SK-N-SH (cell line): ENCODE results near the gene LIME1. TPM values are rescaled to one million over a fixed set of nuclear protein-coding genes. Genes with fewer than 3 reads are reported as not detected.

Experiments used
- CTCF ChIA-PET: fragments of 300-600, 350-600 bp; formaldehyde crosslinking; extraction: SDS; loops from one replicate; lab custom pipeline; 2021; lab: Yijun Ruan, JAX
- POLR2A ChIA-PET: fragments of 350-600 bp; sonication (Branson Sonifier 250); formaldehyde crosslinking; extraction: SDS; loops from one replicate; lab custom pipeline; 2020; ENCODE audit warnings: antibody characterized with exemption, inconsistent platforms; lab: Yijun Ruan, JAX
- DNase-seq: peaks from one replicate; pipeline ENCODE4 v3.0.0; 2012
- H2AFZ ChIP-seq: fragments of 200-600 bp; sonication (generic); 2 replicates; pipeline ENCODE4 v1.8.1; 2016; ENCODE audit warnings: antibody characterized with exemption, mild to moderate bottlenecking, low read depth
- H3F3A ChIP-seq: fragments of 200-600 bp; sonication (generic); replicated peaks from 2 replicates; pipeline ENCODE3; 2016; ENCODE audit warnings: antibody characterized with exemption, mild to moderate bottlenecking; ENCODE audit not compliant: insufficient read depth
- H3K27ac ChIP-seq, 2 experiments: fragments of 200-500 bp in 1 of 2; fragments of 200-600 bp in 1 of 2; sonication (Bioruptor generic) in 1 of 2; sonication (generic), shearing (Covaris generic) in 1 of 2; 2 replicates each; pipeline versions ENCODE4 v1.5.1 to v1.6.1; 2014 to 2016; ENCODE audit warnings: low read depth in 2 of 2, inconsistent platforms in 1 of 2, low read length in 1 of 2, mild to moderate bottlenecking in 1 of 2, mixed read lengths in 1 of 2
- H3K27me3 ChIP-seq: fragments of 200-600 bp; sonication (generic), shearing (Covaris generic); 2 replicates; pipeline ENCODE4 v1.6.1; 2016; ENCODE audit warnings: mixed run types; ENCODE audit not compliant: insufficient read depth
- H3K36me3 ChIP-seq, 2 experiments: fragments of 200-500 bp in 1 of 2; fragments of 200-600 bp in 1 of 2; sonication (Bioruptor generic) in 1 of 2; sonication (generic) in 1 of 2; replicated peaks in 1 of 2; 2 replicates each; pipeline versions ENCODE3 to v1.5.1; 2014 to 2016; ENCODE audit warnings: low read length in 1 of 2, mild to moderate bottlenecking in 1 of 2; ENCODE audit not compliant: insufficient read depth in 2 of 2, control insufficient read depth in 1 of 2
- H3K4me1 ChIP-seq, 2 experiments: fragments of 200-500 bp in 1 of 2; fragments of 200-600 bp in 1 of 2; sonication (Bioruptor generic) in 1 of 2; sonication (generic), shearing (Covaris generic) in 1 of 2; 2 replicates each; pipeline versions ENCODE4 v1.5.1 to v1.6.1; 2014 to 2016; ENCODE audit warnings: low read depth in 1 of 2, low read length in 1 of 2, mixed run types in 1 of 2; ENCODE audit not compliant: insufficient read depth in 2 of 2, control insufficient read depth in 1 of 2
- H3K4me2 ChIP-seq: fragments of 200-600 bp; sonication (generic), shearing (Covaris generic); 2 replicates; pipeline ENCODE4 v1.6.1; 2017; ENCODE audit warnings: mixed run types
- H3K4me3 ChIP-seq, 2 experiments: fragments of 200-500 bp in 1 of 2; fragments of 200-600 bp in 1 of 2; sonication (Bioruptor generic) in 1 of 2; sonication (generic), shearing (Covaris generic) in 1 of 2; 2 replicates each; pipeline versions ENCODE4 v1.5.1 to v1.8.1; 2014 to 2016; ENCODE audit warnings: low read depth in 2 of 2, inconsistent platforms in 1 of 2, low read length in 1 of 2, mild to moderate bottlenecking in 1 of 2, mixed read lengths in 1 of 2, moderate library complexity in 1 of 2
- H3K79me2 ChIP-seq: fragments of 200-600 bp; sonication (generic); 2 replicates; pipeline ENCODE4 v1.8.1; 2017; ENCODE audit warnings: mild to moderate bottlenecking; ENCODE audit not compliant: insufficient read depth
- H3K9ac ChIP-seq: fragments of 200-600 bp; sonication (generic); 2 replicates; pipeline ENCODE4 v1.6.1; 2017; ENCODE audit warnings: mixed run types
- H3K9me2 ChIP-seq: fragments of 200-600 bp; sonication (generic); 2 replicates; pipeline ENCODE4 v1.6.1; 2017; ENCODE audit warnings: mixed run types
- H3K9me3 ChIP-seq: fragments of 200-600 bp; sonication (generic); 2 replicates; pipeline ENCODE4 v1.6.1; 2017; ENCODE audit warnings: mixed run types, mild to moderate bottlenecking, moderate library complexity
- H4K20me1 ChIP-seq: fragments of 200-600 bp; sonication (generic); 2 replicates; pipeline ENCODE4 v1.6.1; 2017; ENCODE audit warnings: mild to moderate bottlenecking, mixed run types; ENCODE audit not compliant: insufficient read depth
- CHD2 ChIP-seq: fragments of 150-350 bp; IDR thresholded peaks from 2 replicates; pipeline ENCODE4 v1.6.1; 2018; ENCODE audit warnings: low read length; ENCODE audit not compliant: partially characterized antibody
- CTCF ChIP-seq: fragments of 200-600 bp; sonication (generic); IDR thresholded peaks from 2 replicates; pipeline ENCODE4 v1.6.1; 2017; ENCODE audit warnings: antibody characterized with exemption, mild to moderate bottlenecking, moderate library complexity
- ELF1 ChIP-seq: IDR thresholded peaks from 2 replicates; pipeline ENCODE4 v1.4.0; 2012
- FOXM1 ChIP-seq: IDR thresholded peaks from 2 replicates; pipeline ENCODE4 v1.4.0; 2012; ENCODE audit warnings: low read depth, mild to moderate bottlenecking
- GABPA ChIP-seq: IDR thresholded peaks from 2 replicates; pipeline ENCODE4 v1.4.0; 2012; ENCODE audit warnings: low read depth, mild to moderate bottlenecking
- NRF1 ChIP-seq: IDR thresholded peaks from 2 replicates; pipeline ENCODE4 v1.6.1; 2012; ENCODE audit warnings: low read depth, mild to moderate bottlenecking, low read length
- YY1 ChIP-seq: IDR thresholded peaks from 2 replicates; pipeline ENCODE4 v1.4.0; 2012; ENCODE audit warnings: low read depth, mild to moderate bottlenecking
- ZBTB33 ChIP-seq: IDR thresholded peaks from 2 replicates; pipeline ENCODE4 v1.4.0; 2012; ENCODE audit warnings: low read depth, borderline replicate concordance
- WGBS: methylation state at CpG from one replicate; pipeline ENCODE4 v1.1.6; 2017; ENCODE audit warnings: low lambda C conversion rate; 5-methylcytosine and 5-hydroxymethylcytosine counted together
- polyA plus RNA-seq, 3 experiments: library from polyadenylated mRNA; depleted of rRNA; stranded (reverse); fragments of >200 nt; gene quantifications; 2 replicates each; pipeline ENCODE4 v1.2.3, GENCODE V29; 2012
- TF ChIP-seq, protein P1 (sequence below): fragments of 150-350 bp; IDR thresholded peaks from 2 replicates; pipeline ENCODE4 v1.6.1; 2017; ENCODE audit warnings: antibody characterized with exemption, low read length, low read depth, borderline replicate concordance
- TF ChIP-seq, protein P2 (sequence below): IDR thresholded peaks from 2 replicates; pipeline ENCODE4 v1.6.1; 2012; ENCODE audit warnings: mild to moderate bottlenecking, low read depth, low read length, moderate library complexity

LIME1 gene
- polyA plus RNA-seq, 1 of the 3 experiments (the other 2 are of a cell fraction): 10.9 TPM

DNA sequence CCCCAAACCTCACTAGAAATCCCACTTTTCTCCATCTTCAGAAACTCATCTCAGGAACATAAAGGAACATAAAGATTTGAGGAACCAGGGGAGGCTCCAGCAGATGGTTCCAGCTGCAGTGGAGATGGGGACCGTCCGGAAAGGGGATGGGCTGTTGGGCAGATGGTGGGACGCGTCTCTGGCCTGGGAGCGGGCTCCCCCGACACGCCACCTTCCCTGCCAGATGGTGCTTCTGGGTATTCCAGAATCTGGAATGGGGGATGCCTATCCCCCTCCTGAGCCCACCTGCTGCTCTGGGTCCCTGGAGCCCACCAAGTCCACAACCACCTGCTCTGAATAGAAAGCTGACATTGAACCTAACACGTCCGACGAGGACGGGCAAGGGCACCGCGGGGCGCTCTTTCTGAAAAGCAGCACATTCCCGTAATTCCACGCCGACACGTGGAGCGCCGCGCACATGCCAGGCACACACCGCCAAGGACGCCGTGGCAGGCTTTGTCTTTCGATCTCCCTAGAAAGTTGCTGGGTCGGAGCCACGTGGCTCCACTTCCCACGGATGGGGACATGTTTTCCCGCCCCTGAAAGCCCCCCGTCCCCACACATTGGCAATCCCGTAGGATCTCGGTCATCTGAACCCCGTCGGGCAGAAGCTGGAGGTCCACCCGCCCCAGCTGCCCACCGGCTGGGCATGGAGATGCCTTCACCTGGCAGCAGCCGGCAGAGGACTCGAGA, 30.4 kb downstream of the LIME1 start:
- ChIA-PET CTCF (interaction anchor here (1.5 to 10.0 kb wide), 2 partner anchors 8 to 207 kb away, joined by 5 to 68 read pairs; no protein-coding TSS in a partner anchor), POLR2A (no interaction called here)
- H3K9me3 ChIP-seq: no peaks in the 10 kb centered on the region
- no peaks in the 10 kb centered on the region for H3K9me2 ChIP-seq
- no peaks in the 10 kb centered on the region for H4K20me1 ChIP-seq
- H3K27me3 ChIP-seq: no peaks in the 10 kb centered on the region
- no peak overlapping the region for H3K4me2 ChIP-seq
- 84% methylated on average over 32 of the region's 38 CpGs for WGBS
- no peak overlapping the region for H3K4me3 ChIP-seq
- no peak overlapping the region for H3K27ac ChIP-seq
- H3K79me2 ChIP-seq: no peaks in the 10 kb centered on the region
- H3F3A ChIP-seq: no peaks in the 10 kb centered on the region
- no peak for TF ChIP-seq FOXM1
- TF ChIP-seq, protein P1, sequence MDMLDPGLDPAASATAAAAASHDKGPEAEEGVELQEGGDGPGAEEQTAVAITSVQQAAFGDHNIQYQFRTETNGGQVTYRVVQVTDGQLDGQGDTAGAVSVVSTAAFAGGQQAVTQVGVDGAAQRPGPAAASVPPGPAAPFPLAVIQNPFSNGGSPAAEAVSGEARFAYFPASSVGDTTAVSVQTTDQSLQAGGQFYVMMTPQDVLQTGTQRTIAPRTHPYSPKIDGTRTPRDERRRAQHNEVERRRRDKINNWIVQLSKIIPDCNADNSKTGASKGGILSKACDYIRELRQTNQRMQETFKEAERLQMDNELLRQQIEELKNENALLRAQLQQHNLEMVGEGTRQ: no peak
- TF ChIP-seq YY1: no peak
- TF ChIP-seq, protein P2, sequence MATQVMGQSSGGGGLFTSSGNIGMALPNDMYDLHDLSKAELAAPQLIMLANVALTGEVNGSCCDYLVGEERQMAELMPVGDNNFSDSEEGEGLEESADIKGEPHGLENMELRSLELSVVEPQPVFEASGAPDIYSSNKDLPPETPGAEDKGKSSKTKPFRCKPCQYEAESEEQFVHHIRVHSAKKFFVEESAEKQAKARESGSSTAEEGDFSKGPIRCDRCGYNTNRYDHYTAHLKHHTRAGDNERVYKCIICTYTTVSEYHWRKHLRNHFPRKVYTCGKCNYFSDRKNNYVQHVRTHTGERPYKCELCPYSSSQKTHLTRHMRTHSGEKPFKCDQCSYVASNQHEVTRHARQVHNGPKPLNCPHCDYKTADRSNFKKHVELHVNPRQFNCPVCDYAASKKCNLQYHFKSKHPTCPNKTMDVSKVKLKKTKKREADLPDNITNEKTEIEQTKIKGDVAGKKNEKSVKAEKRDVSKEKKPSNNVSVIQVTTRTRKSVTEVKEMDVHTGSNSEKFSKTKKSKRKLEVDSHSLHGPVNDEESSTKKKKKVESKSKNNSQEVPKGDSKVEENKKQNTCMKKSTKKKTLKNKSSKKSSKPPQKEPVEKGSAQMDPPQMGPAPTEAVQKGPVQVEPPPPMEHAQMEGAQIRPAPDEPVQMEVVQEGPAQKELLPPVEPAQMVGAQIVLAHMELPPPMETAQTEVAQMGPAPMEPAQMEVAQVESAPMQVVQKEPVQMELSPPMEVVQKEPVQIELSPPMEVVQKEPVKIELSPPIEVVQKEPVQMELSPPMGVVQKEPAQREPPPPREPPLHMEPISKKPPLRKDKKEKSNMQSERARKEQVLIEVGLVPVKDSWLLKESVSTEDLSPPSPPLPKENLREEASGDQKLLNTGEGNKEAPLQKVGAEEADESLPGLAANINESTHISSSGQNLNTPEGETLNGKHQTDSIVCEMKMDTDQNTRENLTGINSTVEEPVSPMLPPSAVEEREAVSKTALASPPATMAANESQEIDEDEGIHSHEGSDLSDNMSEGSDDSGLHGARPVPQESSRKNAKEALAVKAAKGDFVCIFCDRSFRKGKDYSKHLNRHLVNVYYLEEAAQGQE: no peak
- no peak for TF ChIP-seq NRF1
- TF ChIP-seq CTCF: no peak
- TF ChIP-seq CHD2: no peak
- TF ChIP-seq ZBTB33: no peak
- TF ChIP-seq GABPA: no peak
- TF ChIP-seq ELF1: no peak
- no peak overlapping the region for H3K9ac ChIP-seq
- H2AFZ ChIP-seq: no peak overlapping the region
- no peak for DNase-seq
- H3K4me1 ChIP-seq: no peaks in the 10 kb centered on the region
- no peaks in the 10 kb centered on the region for H3K36me3 ChIP-seq
